ENCODE data around the gene TSEN2. TPM values are rescaled to one million over a fixed set of nuclear protein-coding genes. Genes with fewer than 3 reads are reported as not detected.

The TSEN2 gene
- total RNA-seq, 2 donors from 2014 or later = 16.6 to 18.2 TPM

GRCh38 chr3:12578742-12579141 is 94.5 kb downstream of the TSEN2 start:
- Mint-ChIP-seq H3K36me3 (ENCODE audit: low read depth) (peaks cover 77% of the 10 kb centered on the region), H3K9me3 (no peaks in the 10 kb centered on the region), H3K27ac (no peak overlapping the region), H3K4me3 (no peak overlapping the region), H3K27me3 (ENCODE audit: insufficient read depth) (no peaks in the 10 kb centered on the region), H3K4me1 (no peaks in the 10 kb centered on the region)
- Histone ChIP-seq H3K4me1 (ENCODE audit: control insufficient read depth, insufficient read depth, low read length) (no peaks in the 10 kb centered on the region), H3K9ac (ENCODE audit: extremely low read depth, low read length, poor library complexity, severe bottlenecking) (no peak overlapping the region), H3K27ac (ENCODE audit: low read depth, low read length) (no peak overlapping the region), H3K4me3 (ENCODE audit: low read length) (no peak overlapping the region), H3K36me3 (ENCODE audit: control insufficient read depth, insufficient read depth, low read length) (peaks cover 83% of the 10 kb centered on the region), H3K9me3 (ENCODE audit: control insufficient read depth, low read length) (no peaks in the 10 kb centered on the region), H3K27me3 (ENCODE audit: control insufficient read depth, insufficient read depth, low read length, poor library complexity, severe bottlenecking) (no peaks in the 10 kb centered on the region)
- no peak for DNase-seq
- TF ChIP-seq CTCF (conservative IDR thresholded peaks at IDR 0.05) = peak; percentile 59
- 98% methylated on average over 2 of the region's 2 CpGs; no CpG with 5 or more reads in 1 of the 2 experiments for WGBS, 2 experiments (ENCODE audit: insufficient coverage in 1 of 2, insufficient read length in 1 of 2)

DNA sequence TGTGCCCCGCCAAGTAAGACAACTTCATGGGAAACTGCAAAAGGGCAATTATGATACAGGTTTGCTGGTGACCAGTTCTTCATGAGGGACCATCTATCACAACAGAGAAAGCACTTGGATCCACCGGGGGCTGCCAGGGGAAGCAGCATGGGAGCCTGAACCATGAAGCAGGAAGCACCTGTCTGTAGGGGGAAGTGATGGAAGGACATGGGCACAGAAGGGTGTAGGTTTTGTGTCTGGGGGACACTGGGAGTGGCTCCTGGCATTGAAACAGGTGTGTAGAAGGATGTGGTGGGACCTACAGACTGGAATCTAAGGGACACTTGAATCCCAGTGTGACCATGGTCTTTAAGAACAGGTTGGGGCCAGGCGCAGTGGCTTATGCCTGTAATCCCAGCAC is 95.2 kb downstream of the TSEN2 start:
- peak overlapping the region; percentile 20 for H3K27ac Mint-ChIP-seq
- H3K36me3 Mint-ChIP-seq (ENCODE audit: low read depth) = peaks cover 77% of the 10 kb centered on the region

DNA sequence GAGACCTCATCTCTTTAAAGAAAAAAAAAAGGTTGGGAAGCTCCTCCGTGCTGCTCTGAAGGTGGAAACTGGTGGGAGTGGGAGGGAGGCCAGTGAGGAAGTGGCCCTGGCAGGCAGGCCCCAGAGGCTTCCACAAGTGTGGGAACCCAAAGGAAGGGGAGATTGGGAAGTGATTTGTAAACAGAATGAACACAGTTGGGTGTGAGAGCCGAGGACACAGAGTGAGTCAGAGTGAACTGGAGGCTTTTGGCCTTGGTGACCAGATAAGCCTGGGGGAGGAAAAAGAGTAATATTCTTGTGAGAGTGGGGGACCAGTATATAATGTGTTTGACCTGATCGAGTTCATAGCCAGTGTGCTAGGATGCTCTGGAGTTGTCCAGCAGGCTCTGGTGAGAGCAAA is 95.6 kb downstream of the TSEN2 start:
- peaks cover 77% of the 10 kb centered on the region for H3K36me3 Mint-ChIP-seq (ENCODE audit: low read depth)
- H3K4me1 Mint-ChIP-seq = no peaks in the 10 kb centered on the region
- H3K4me3 Mint-ChIP-seq = no peak overlapping the region

More for the DNA sequence above, 95.2 kb downstream of the TSEN2 start:
- Histone ChIP-seq H3K9me3 (ENCODE audit: control insufficient read depth, low read length) (no peaks in the 10 kb centered on the region), H3K4me3 (ENCODE audit: low read length) (no peak overlapping the region), H3K36me3 (ENCODE audit: control insufficient read depth, insufficient read depth, low read length) (peaks cover 83% of the 10 kb centered on the region), H3K27ac (ENCODE audit: low read depth, low read length) (no peak overlapping the region), H3K9ac (ENCODE audit: extremely low read depth, low read length, poor library complexity, severe bottlenecking) (no peak overlapping the region), H3K4me1 (ENCODE audit: control insufficient read depth, insufficient read depth, low read length) (no peaks in the 10 kb centered on the region), H3K27me3 (ENCODE audit: control insufficient read depth, insufficient read depth, low read length, poor library complexity, severe bottlenecking) (no peaks in the 10 kb centered on the region)
- no peaks in the 10 kb centered on the region for H3K4me1 Mint-ChIP-seq
- H3K27me3 Mint-ChIP-seq (ENCODE audit: insufficient read depth) = no peaks in the 10 kb centered on the region
- no peak for TF ChIP-seq CTCF (conservative IDR thresholded peaks at IDR 0.05)
- WGBS, 2 experiments (ENCODE audit: insufficient coverage in 1 of 2, insufficient read length in 1 of 2) = 97 to 100% methylated on average over 3 of the region's 3 CpGs
- no peaks in the 10 kb centered on the region for H3K9me3 Mint-ChIP-seq
- no peak for DNase-seq
- no peak overlapping the region for H3K4me3 Mint-ChIP-seq

More for the DNA sequence above, 95.6 kb downstream of the TSEN2 start:
- Histone ChIP-seq H3K9ac (ENCODE audit: extremely low read depth, low read length, poor library complexity, severe bottlenecking) (no peak overlapping the region), H3K4me1 (ENCODE audit: control insufficient read depth, insufficient read depth, low read length) (no peaks in the 10 kb centered on the region), H3K27ac (ENCODE audit: low read depth, low read length) (peak overlapping the region; percentile 49), H3K36me3 (ENCODE audit: control insufficient read depth, insufficient read depth, low read length) (peaks cover 83% of the 10 kb centered on the region), H3K9me3 (ENCODE audit: control insufficient read depth, low read length) (no peaks in the 10 kb centered on the region), H3K4me3 (ENCODE audit: low read length) (no peak overlapping the region), H3K27me3 (ENCODE audit: control insufficient read depth, insufficient read depth, low read length, poor library complexity, severe bottlenecking) (no peaks in the 10 kb centered on the region)
- TF ChIP-seq CTCF (conservative IDR thresholded peaks at IDR 0.05) = no peak
- Mint-ChIP-seq H3K27me3 (ENCODE audit: insufficient read depth) (no peaks in the 10 kb centered on the region), H3K27ac (no peak overlapping the region), H3K9me3 (no peaks in the 10 kb centered on the region)
- no peak for DNase-seq
- 90 to 96% methylated on average over 3 of the region's 3 CpGs for WGBS, 2 experiments (ENCODE audit: insufficient coverage in 1 of 2, insufficient read length in 1 of 2)
